22Rv1 (cell line): ENCODE data around the gene METTL13.

Experiments
- CTCF ChIP-seq: fragments of 450-650 bp; IDR thresholded peaks from 2 replicates; pipeline ENCODE4 v1.5.1; 2017; ENCODE audit warnings: mild to moderate bottlenecking
- ZFX ChIP-seq: fragments of 450-650 bp; IDR thresholded peaks from 2 replicates; pipeline ENCODE4 v1.6.1; 2017; ENCODE audit warnings: antibody characterized with exemption, borderline replicate concordance

- no peak for TF ChIP-seq CTCF
- no peak for TF ChIP-seq ZFX
Observed at GRCh38 chr1:171826973-171827372, 45.5 kb downstream of the METTL13 start.
